ENCODE results near the gene SENP6.

DNA sequence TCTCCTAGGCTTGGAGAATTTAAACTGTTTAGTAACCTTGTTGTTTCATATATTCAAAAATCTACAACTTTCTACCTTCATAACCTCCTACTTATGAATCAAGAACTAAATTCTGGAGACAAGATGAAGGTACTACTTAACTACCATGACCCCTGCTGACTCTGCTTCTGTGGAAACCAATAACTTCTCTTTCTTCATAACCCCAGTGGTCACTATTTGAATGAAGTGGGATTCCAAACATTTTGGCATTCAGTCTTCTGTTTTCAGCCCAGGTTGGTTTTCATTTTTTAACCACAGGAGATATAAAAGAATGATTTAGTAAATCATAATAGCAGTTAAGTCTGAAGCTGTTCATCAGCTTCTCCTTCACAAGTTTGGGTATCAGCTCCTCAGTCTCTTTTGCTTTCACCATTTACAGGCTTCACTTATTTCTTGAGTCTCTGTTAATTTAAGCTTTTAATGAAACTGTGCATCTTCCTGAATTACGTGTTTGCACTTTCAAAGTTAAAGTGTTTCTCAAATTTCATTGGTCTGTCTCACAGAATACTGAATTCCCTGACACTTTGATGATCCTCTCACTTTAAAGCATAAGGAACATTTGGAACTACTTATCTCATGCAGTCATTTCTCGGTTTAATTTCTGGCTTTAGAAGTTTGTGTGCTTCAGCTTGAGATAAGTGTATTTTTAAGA, 9.5 kb downstream of the SENP6 start:
- TF ChIP-seq EZH2 (IDR thresholded peaks at IDR 0.05) (no peak), POLR2AphosphoS5 (IDR thresholded peaks at IDR 0.05; ENCODE audit: borderline replicate concordance, low read depth, low read length) (no peak)
